ENCODE results near the gene MED14. TPM values are rescaled to one million over a fixed set of nuclear protein-coding genes. Genes with fewer than 3 reads are reported as not detected.

The MED14 gene
- total and polyA plus RNA-seq, 2 donors (not counting 1 experiment from before 2014, with no cell fraction given) = 26.4 to 63.5 TPM

- Mint-ChIP-seq H3K27ac (no peak overlapping the region), H3K27me3 (no peaks in the 10 kb centered on the region), H3K4me3 (no peak overlapping the region), H3K4me1 (peaks cover 31% of the 10 kb centered on the region), H3K9me3 (ENCODE audit: insufficient read depth) (no peaks in the 10 kb centered on the region)
- Histone ChIP-seq H3K4me2 (replicated peaks; ENCODE audit: low read depth, low read length, poor library complexity, severe bottlenecking) (no peak overlapping the region), H3K79me2 (ENCODE audit: control insufficient read depth, insufficient read depth, low read length) (peaks cover 78% of the 10 kb centered on the region), H3K4me1 (ENCODE audit: control insufficient read depth in 2 of 2, insufficient read depth in 2 of 2, low read length in 2 of 2) (no peaks in the 10 kb centered on the region), H3K4me3 (ENCODE audit: control extremely low read depth in 1 of 5, extremely low read depth in 1 of 5, insufficient read depth in 1 of 5, low read depth in 2 of 5, low read length in 4 of 5) (no peak overlapping the region), H3K27ac (ENCODE audit: low read length in 2 of 2) (no peak overlapping the region), H3K9ac (ENCODE audit: low read length) (no peak overlapping the region), H2AFZ (ENCODE audit: insufficient read depth, low read depth, low read length, poor library complexity, severe bottlenecking) (no peak overlapping the region), H4K20me1 (ENCODE audit: control insufficient read depth, insufficient read depth, low read length, poor library complexity, severe bottlenecking) (peaks cover 35% of the 10 kb centered on the region), H3K9me3 (ENCODE audit: control extremely low read depth in 1 of 3, control insufficient read depth in 2 of 3, insufficient read depth in 1 of 3, low read length in 2 of 3) (no peaks in the 10 kb centered on the region), H3K27me3 (replicated peaks in 1 of 4; ENCODE audit: control extremely low read depth in 1 of 4, control insufficient read depth in 3 of 4, insufficient read depth in 4 of 4, low read length in 3 of 4) (no peaks in the 10 kb centered on the region), H3K36me3 (replicated peaks in 1 of 2; ENCODE audit: control extremely low read depth in 1 of 2, control insufficient read depth in 1 of 2, extremely low read depth in 1 of 2, insufficient read depth in 2 of 2, low read length in 1 of 2) (peaks cover 2 to 29% of the 10 kb centered on the region in 2 experiments)
- no peak for DNase-seq
- TF ChIP-seq EZH2 (IDR thresholded peaks at IDR 0.05; ENCODE audit: borderline replicate concordance, insufficient read depth, low read depth, low read length, poor library complexity, severe bottlenecking) = no peak
- TF ChIP-seq, protein P1, sequence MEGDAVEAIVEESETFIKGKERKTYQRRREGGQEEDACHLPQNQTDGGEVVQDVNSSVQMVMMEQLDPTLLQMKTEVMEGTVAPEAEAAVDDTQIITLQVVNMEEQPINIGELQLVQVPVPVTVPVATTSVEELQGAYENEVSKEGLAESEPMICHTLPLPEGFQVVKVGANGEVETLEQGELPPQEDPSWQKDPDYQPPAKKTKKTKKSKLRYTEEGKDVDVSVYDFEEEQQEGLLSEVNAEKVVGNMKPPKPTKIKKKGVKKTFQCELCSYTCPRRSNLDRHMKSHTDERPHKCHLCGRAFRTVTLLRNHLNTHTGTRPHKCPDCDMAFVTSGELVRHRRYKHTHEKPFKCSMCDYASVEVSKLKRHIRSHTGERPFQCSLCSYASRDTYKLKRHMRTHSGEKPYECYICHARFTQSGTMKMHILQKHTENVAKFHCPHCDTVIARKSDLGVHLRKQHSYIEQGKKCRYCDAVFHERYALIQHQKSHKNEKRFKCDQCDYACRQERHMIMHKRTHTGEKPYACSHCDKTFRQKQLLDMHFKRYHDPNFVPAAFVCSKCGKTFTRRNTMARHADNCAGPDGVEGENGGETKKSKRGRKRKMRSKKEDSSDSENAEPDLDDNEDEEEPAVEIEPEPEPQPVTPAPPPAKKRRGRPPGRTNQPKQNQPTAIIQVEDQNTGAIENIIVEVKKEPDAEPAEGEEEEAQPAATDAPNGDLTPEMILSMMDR (IDR thresholded peaks at IDR 0.05) = no peak
- no CpG with 5 or more reads among the region's 1 CpG for WGBS (ENCODE audit: insufficient coverage)
- intact Hi-C loops (cut with micrococcal nuclease) = no loop called here
- CTCF ChIA-PET = no interaction called here
- no peak for ATAC-seq (ENCODE audit: low read depth)
- POLR2A ChIA-PET = interaction anchor here (0.6 kb wide), 1 partner anchor 11 kb away, joined by 7 read pairs; no protein-coding TSS in a partner anchor
These were observed 12.4 kb downstream of the MED14 start for GRCh38 chrX:40722930-40723329.

DNA sequence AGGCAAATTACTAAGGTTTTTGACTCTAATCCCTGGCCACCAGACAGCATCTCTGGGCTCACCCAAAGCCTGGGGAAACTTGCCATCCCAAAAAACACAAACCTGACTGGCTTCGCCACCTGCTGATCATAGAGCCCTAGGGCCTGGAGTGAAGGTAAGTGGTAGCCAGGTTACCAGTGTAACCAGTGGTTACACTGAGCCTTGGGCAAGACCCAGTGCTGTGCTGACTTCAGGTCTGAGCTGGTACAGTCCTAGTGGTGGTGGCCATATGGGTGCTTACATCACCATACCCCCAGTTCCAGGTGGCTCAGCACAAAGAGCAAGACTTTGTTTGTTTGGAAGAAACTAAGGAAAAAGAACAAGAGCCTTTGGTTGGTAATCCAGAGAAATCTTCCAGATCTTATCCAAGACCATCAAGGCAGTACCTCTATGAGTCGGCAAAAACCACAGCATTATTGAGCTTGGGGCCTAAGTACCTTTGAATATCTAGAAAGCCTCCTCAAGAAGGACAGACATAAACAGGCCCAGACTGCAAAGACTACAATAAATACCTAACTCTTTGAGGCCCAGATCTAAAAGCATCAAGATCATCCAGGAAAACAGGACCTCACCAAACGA, 13.7 kb downstream of the MED14 start:
- ChIA-PET CTCF (no interaction called here), POLR2A (no interaction called here)
- Mint-ChIP-seq H3K4me1 (peaks cover 26% of the 10 kb centered on the region), H3K27me3 (no peaks in the 10 kb centered on the region), H3K4me3 (no peak overlapping the region), H3K9me3 (ENCODE audit: insufficient read depth) (no peaks in the 10 kb centered on the region), H3K27ac (no peak overlapping the region)
- H4K20me1 ChIP-seq (ENCODE audit: control insufficient read depth, insufficient read depth, low read length, poor library complexity, severe bottlenecking) = peaks cover 38% of the 10 kb centered on the region
- H3K27me3 ChIP-seq (replicated peaks in 1 of 4; ENCODE audit: control extremely low read depth in 1 of 4, control insufficient read depth in 3 of 4, insufficient read depth in 4 of 4, low read length in 3 of 4) = no peaks in the 10 kb centered on the region
- intact Hi-C loops (cut with micrococcal nuclease) = no loop called here
- TF ChIP-seq, protein P1 (IDR thresholded peaks at IDR 0.05) = no peak
- TF ChIP-seq EZH2 (IDR thresholded peaks at IDR 0.05; ENCODE audit: borderline replicate concordance, insufficient read depth, low read depth, low read length, poor library complexity, severe bottlenecking) = no peak
- WGBS (ENCODE audit: insufficient coverage) = no CpG with 5 or more reads among the region's 3 CpGs
- DNase-seq (no peak), ATAC-seq (ENCODE audit: low read depth) (no peak)
- no peak overlapping the region for H3K4me2 ChIP-seq (replicated peaks; ENCODE audit: low read depth, low read length, poor library complexity, severe bottlenecking)
- peaks cover 87% of the 10 kb centered on the region for H3K79me2 ChIP-seq (ENCODE audit: control insufficient read depth, insufficient read depth, low read length)
- no peak overlapping the region for H2AFZ ChIP-seq (ENCODE audit: insufficient read depth, low read depth, low read length, poor library complexity, severe bottlenecking)
- H3K4me3 ChIP-seq (ENCODE audit: control extremely low read depth in 1 of 5, extremely low read depth in 1 of 5, insufficient read depth in 1 of 5, low read depth in 2 of 5, low read length in 4 of 5) = no peak overlapping the region
- no peaks in the 10 kb centered on the region for H3K9me3 ChIP-seq (ENCODE audit: control extremely low read depth in 1 of 3, control insufficient read depth in 2 of 3, insufficient read depth in 1 of 3, low read length in 2 of 3)
- no peaks in the 10 kb centered on the region for H3K4me1 ChIP-seq (ENCODE audit: control insufficient read depth in 2 of 2, insufficient read depth in 2 of 2, low read length in 2 of 2)
- no peak overlapping the region for H3K27ac ChIP-seq (ENCODE audit: low read length in 2 of 2)
- peaks cover 0 to 25% of the 10 kb centered on the region in 2 experiments for H3K36me3 ChIP-seq (replicated peaks in 1 of 2; ENCODE audit: control extremely low read depth in 1 of 2, control insufficient read depth in 1 of 2, extremely low read depth in 1 of 2, insufficient read depth in 2 of 2, low read length in 1 of 2)
- H3K9ac ChIP-seq (ENCODE audit: low read length) = no peak overlapping the region

Measured in B cell (primary cell).